H1 (cell line): ENCODE data around the gene MMP27.

ENCODE experiments used
- CTCF ChIP-seq, 3 experiments: IDR thresholded peaks; 1 replicate in 2 of 3; 2 replicates in 1 of 3; pipeline versions ENCODE4 v1.5.1 to v1.6.1; 2011; ENCODE audit warnings: low read length in 3 of 3, mild to moderate bottlenecking in 3 of 3, inconsistent platforms in 2 of 3, low read depth in 1 of 3, moderate library complexity in 1 of 3; ENCODE audit not compliant: insufficient read depth in 1 of 3; ENCODE audit errors: control extremely low read depth in 1 of 3
- EP300 ChIP-seq, 2 experiments: IDR thresholded peaks; 1 replicate in 1 of 2; 2 replicates in 1 of 2; pipeline ENCODE4 v1.6.1; 2011 to 2012; ENCODE audit warnings: low read depth in 2 of 2, low read length in 2 of 2, mild to moderate bottlenecking in 2 of 2, borderline replicate concordance in 1 of 2, inconsistent platforms in 1 of 2, moderate library complexity in 1 of 2
- EZH2 ChIP-seq: fragments of 200-600 bp; sonication (generic); IDR thresholded peaks from 2 replicates; pipeline ENCODE4 v1.7.1; 2012; ENCODE audit warnings: low read depth, mild to moderate bottlenecking, moderate library complexity, low read length, inconsistent platforms; ENCODE audit not compliant: severe bottlenecking
- PHF8 ChIP-seq: fragments of 200-600 bp; sonication (generic); conservative IDR thresholded peaks from 2 replicates; pipeline ENCODE4 v1.7.1; 2012; ENCODE audit warnings: low read depth, mild to moderate bottlenecking, inconsistent platforms, low read length, moderate library complexity
- POLR2A ChIP-seq, 2 experiments: IDR thresholded peaks; 1 replicate in 1 of 2; 2 replicates in 1 of 2; pipeline ENCODE4 v1.6.1; 2011; ENCODE audit warnings: low read depth in 2 of 2, low read length in 2 of 2, mild to moderate bottlenecking in 2 of 2; ENCODE audit errors: control extremely low read depth in 1 of 2
- POLR2AphosphoS5 ChIP-seq: IDR thresholded peaks from 2 replicates; pipeline ENCODE4 v1.6.1; 2011; ENCODE audit warnings: low read depth, low read length
- RNF2 ChIP-seq: fragments of 200-900, 300-1000 bp; sonication (generic); IDR thresholded peaks from 2 replicates; pipeline ENCODE4 v1.7.1; 2016; ENCODE audit warnings: borderline replicate concordance, low read depth, mild to moderate bottlenecking, antibody characterized with exemption, low read length; ENCODE audit not compliant: poor library complexity, severe bottlenecking; ENCODE audit errors: missing control alignments
- SRF ChIP-seq: IDR thresholded peaks from 2 replicates; pipeline ENCODE4 v1.6.1; 2011; ENCODE audit warnings: mild to moderate bottlenecking, low read depth, low read length, moderate library complexity
- TF ChIP-seq, protein P1 (sequence below): fragments of 300-600 bp; sonication (generic); IDR thresholded peaks from 2 replicates; pipeline ENCODE4 v1.7.1; 2012; ENCODE audit warnings: low read length, moderate library complexity, mild to moderate bottlenecking, inconsistent platforms; ENCODE audit not compliant: insufficient replicate concordance
- TF ChIP-seq, protein P2 (sequence below): IDR thresholded peaks from 2 replicates; pipeline ENCODE4 v1.6.1; 2012; ENCODE audit warnings: inconsistent platforms

DNA sequence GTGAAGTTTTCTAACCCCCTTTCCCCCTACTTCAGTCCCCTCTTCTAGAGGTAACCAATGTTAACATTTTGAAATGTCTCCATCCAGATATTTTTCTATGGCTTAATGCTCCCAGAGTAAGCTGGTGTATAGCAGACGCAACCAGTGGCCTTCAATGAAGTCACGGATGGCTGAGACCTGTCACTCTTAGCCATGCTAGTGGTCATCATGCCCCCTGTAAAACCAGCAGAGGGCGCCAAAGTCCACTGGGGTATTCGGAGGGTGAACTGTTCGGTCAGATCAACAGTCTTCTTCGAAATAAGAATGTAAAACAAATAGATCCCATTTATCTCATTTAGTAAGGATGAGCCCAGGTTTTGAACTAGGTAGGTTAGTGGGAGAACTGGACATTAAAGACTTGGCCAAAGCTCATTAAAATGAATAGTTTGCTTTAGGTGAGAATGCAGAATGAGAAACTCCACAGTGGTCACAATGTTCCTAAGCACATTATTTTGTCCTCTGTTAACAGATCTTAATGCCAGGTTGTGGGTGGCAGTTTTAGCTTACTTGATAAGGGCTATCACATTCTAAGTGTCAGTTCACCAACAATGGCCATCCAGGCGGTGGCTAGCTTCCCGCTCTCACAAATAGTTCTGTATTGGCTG lies 27.8 kb upstream of the MMP27 start:
- TF ChIP-seq POLR2A (IDR thresholded peaks at IDR 0.05; ENCODE audit: control extremely low read depth in 1 of 2, low read depth in 2 of 2, low read length in 2 of 2) (no peak), SRF (no peak), CTCF (IDR thresholded peaks at IDR 0.05; ENCODE audit: control extremely low read depth in 1 of 3, insufficient read depth in 1 of 3, low read depth in 1 of 3, low read length in 3 of 3) (peak; percentile 85 to 95 (median 88)), RNF2 (no peak), EP300 (IDR thresholded peaks at IDR 0.05; ENCODE audit: borderline replicate concordance in 1 of 2, low read depth in 2 of 2, low read length in 2 of 2) (no peak), PHF8 (no peak), POLR2AphosphoS5 (no peak), EZH2 (no peak)
- TF ChIP-seq, protein P1, sequence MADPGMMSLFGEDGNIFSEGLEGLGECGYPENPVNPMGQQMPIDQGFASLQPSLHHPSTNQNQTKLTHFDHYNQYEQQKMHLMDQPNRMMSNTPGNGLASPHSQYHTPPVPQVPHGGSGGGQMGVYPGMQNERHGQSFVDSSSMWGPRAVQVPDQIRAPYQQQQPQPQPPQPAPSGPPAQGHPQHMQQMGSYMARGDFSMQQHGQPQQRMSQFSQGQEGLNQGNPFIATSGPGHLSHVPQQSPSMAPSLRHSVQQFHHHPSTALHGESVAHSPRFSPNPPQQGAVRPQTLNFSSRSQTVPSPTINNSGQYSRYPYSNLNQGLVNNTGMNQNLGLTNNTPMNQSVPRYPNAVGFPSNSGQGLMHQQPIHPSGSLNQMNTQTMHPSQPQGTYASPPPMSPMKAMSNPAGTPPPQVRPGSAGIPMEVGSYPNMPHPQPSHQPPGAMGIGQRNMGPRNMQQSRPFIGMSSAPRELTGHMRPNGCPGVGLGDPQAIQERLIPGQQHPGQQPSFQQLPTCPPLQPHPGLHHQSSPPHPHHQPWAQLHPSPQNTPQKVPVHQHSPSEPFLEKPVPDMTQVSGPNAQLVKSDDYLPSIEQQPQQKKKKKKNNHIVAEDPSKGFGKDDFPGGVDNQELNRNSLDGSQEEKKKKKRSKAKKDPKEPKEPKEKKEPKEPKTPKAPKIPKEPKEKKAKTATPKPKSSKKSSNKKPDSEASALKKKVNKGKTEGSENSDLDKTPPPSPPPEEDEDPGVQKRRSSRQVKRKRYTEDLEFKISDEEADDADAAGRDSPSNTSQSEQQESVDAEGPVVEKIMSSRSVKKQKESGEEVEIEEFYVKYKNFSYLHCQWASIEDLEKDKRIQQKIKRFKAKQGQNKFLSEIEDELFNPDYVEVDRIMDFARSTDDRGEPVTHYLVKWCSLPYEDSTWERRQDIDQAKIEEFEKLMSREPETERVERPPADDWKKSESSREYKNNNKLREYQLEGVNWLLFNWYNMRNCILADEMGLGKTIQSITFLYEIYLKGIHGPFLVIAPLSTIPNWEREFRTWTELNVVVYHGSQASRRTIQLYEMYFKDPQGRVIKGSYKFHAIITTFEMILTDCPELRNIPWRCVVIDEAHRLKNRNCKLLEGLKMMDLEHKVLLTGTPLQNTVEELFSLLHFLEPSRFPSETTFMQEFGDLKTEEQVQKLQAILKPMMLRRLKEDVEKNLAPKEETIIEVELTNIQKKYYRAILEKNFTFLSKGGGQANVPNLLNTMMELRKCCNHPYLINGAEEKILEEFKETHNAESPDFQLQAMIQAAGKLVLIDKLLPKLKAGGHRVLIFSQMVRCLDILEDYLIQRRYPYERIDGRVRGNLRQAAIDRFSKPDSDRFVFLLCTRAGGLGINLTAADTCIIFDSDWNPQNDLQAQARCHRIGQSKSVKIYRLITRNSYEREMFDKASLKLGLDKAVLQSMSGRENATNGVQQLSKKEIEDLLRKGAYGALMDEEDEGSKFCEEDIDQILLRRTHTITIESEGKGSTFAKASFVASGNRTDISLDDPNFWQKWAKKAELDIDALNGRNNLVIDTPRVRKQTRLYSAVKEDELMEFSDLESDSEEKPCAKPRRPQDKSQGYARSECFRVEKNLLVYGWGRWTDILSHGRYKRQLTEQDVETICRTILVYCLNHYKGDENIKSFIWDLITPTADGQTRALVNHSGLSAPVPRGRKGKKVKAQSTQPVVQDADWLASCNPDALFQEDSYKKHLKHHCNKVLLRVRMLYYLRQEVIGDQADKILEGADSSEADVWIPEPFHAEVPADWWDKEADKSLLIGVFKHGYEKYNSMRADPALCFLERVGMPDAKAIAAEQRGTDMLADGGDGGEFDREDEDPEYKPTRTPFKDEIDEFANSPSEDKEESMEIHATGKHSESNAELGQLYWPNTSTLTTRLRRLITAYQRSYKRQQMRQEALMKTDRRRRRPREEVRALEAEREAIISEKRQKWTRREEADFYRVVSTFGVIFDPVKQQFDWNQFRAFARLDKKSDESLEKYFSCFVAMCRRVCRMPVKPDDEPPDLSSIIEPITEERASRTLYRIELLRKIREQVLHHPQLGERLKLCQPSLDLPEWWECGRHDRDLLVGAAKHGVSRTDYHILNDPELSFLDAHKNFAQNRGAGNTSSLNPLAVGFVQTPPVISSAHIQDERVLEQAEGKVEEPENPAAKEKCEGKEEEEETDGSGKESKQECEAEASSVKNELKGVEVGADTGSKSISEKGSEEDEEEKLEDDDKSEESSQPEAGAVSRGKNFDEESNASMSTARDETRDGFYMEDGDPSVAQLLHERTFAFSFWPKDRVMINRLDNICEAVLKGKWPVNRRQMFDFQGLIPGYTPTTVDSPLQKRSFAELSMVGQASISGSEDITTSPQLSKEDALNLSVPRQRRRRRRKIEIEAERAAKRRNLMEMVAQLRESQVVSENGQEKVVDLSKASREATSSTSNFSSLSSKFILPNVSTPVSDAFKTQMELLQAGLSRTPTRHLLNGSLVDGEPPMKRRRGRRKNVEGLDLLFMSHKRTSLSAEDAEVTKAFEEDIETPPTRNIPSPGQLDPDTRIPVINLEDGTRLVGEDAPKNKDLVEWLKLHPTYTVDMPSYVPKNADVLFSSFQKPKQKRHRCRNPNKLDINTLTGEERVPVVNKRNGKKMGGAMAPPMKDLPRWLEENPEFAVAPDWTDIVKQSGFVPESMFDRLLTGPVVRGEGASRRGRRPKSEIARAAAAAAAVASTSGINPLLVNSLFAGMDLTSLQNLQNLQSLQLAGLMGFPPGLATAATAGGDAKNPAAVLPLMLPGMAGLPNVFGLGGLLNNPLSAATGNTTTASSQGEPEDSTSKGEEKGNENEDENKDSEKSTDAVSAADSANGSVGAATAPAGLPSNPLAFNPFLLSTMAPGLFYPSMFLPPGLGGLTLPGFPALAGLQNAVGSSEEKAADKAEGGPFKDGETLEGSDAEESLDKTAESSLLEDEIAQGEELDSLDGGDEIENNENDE, result no peak
- TF ChIP-seq, protein P2, sequence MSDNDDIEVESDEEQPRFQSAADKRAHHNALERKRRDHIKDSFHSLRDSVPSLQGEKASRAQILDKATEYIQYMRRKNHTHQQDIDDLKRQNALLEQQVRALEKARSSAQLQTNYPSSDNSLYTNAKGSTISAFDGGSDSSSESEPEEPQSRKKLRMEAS, result no peak
